GM23338 (cell line): Measurements from ENCODE around the gene CZIB.

Experiments used
- CREB1 ChIP-seq: fragments of 250-450 bp; sonication (Bioruptor Pico); IDR thresholded peaks from 2 replicates; pipeline ENCODE4 v1.5.0; 2020; ENCODE audit warnings: low read depth, mild to moderate bottlenecking, moderate library complexity
- CTCF ChIP-seq, 2 experiments: fragments of 200-600 bp in 1 of 2; sonication (generic) in 1 of 2; conservative IDR thresholded peaks; 2 replicates each; pipeline versions ENCODE4 v1.5.1 to v1.6.1; 2016 to 2017; ENCODE audit warnings: antibody characterized with exemption in 2 of 2, low read depth in 2 of 2, mild to moderate bottlenecking in 2 of 2, moderate library complexity in 1 of 2
- ETS1 ChIP-seq: IDR thresholded peaks from 2 replicates; pipeline ENCODE4 v1.6.1; 2016; ENCODE audit warnings: antibody characterized with exemption
- EZH2 ChIP-seq: fragments of 200-600 bp; sonication (generic); IDR thresholded peaks from one replicate; pipeline ENCODE4 v1.8.0; 2017; ENCODE audit warnings: antibody characterized with exemption, mild to moderate bottlenecking, low read depth; ENCODE audit not compliant: unreplicated experiment
- EZH2phosphoT487 ChIP-seq: fragments of 200-600 bp; sonication (generic); IDR thresholded peaks from one replicate; pipeline ENCODE4 v1.8.1; 2018; ENCODE audit warnings: antibody characterized with exemption; ENCODE audit not compliant: unreplicated experiment
- POLR2AphosphoS5 ChIP-seq: IDR thresholded peaks from 2 replicates; pipeline ENCODE4 v1.6.1; 2016; ENCODE audit warnings: antibody characterized with exemption, low read depth
- REST ChIP-seq: IDR thresholded peaks from one replicate; pipeline ENCODE4 v1.6.1; 2018; ENCODE audit warnings: antibody characterized with exemption; ENCODE audit not compliant: unreplicated experiment
- STAT1 ChIP-seq: IDR thresholded peaks from one replicate; pipeline ENCODE4 v1.6.1; 2016; ENCODE audit warnings: antibody characterized with exemption; ENCODE audit not compliant: unreplicated experiment
- ZNF114 ChIP-seq: fragments of 250-450 bp; sonication (Bioruptor Pico); IDR thresholded peaks from 2 replicates; pipeline ENCODE4 v1.5.0; 2020; ENCODE audit warnings: mild to moderate bottlenecking, moderate library complexity
- ZNF331 ChIP-seq: fragments of 250-450 bp; sonication (Bioruptor Pico); IDR thresholded peaks from 2 replicates; pipeline ENCODE4 v1.5.0; 2020; ENCODE audit warnings: low read depth, mild to moderate bottlenecking, moderate library complexity
- ZNF462 ChIP-seq: fragments of 250-450 bp; sonication (Bioruptor Pico); IDR thresholded peaks from 2 replicates; pipeline ENCODE4 v1.5.0; 2020; ENCODE audit warnings: mild to moderate bottlenecking, moderate library complexity

GRCh38 chr1:53188099-53188498 is 32.3 kb downstream of the CZIB start:
- TF ChIP-seq CTCF (conservative IDR thresholded peaks at IDR 0.05; ENCODE audit: low read depth in 2 of 2) (no peak), REST (no peak), POLR2AphosphoS5 (no peak), EZH2 (no peak), ETS1 (no peak), STAT1 (no peak), CREB1 (no peak), EZH2phosphoT487 (no peak), ZNF331 (CRISPR knock-in tag) (no peak), ZNF114 (CRISPR knock-in tag) (no peak), ZNF462 (CRISPR knock-in tag) (no peak)
